Astrocyte (in vitro differentiated cells and primary cell): ENCODE results near the gene HLA-F. TPM values are rescaled to one million over a fixed set of nuclear protein-coding genes. Genes with fewer than 3 reads are reported as not detected.

Experiments used
- DNase-seq: peaks from one replicate; pipeline ENCODE4 v3.0.0-alpha.2; 2010; ENCODE audit warnings: low read depth
- FAIRE-seq: peaks from 2 replicates; lab custom pipeline; 2011; peaks lifted over from hg19 to GRCh38; lab: Jason Lieb, UNC
- H2AFZ ChIP-seq: 2 replicates; pipeline ENCODE4 v1.6.0; 2012; ENCODE audit warnings: low read depth, low read length, inconsistent platforms
- H3K27ac ChIP-seq: 2 replicates; pipeline ENCODE4 v1.5.1; 2011; ENCODE audit warnings: low read depth, low read length, inconsistent platforms
- H3K27me3 ChIP-seq: 2 replicates; pipeline ENCODE4 v1.6.0; 2011; ENCODE audit warnings: low read length, inconsistent platforms; ENCODE audit not compliant: insufficient read depth
- H3K36me3 ChIP-seq: 2 replicates; pipeline ENCODE4 v1.5.1; 2011; ENCODE audit warnings: low read length, inconsistent platforms; ENCODE audit not compliant: insufficient read depth
- H3K4me1 ChIP-seq: 2 replicates; pipeline ENCODE4 v1.5.1; 2011; ENCODE audit warnings: low read length, inconsistent platforms; ENCODE audit not compliant: insufficient read depth
- H3K4me2 ChIP-seq: 2 replicates; pipeline ENCODE4 v1.6.0; 2012; ENCODE audit warnings: low read length, inconsistent platforms
- H3K4me3 ChIP-seq: 2 replicates; pipeline ENCODE4 v1.5.1; 2011; ENCODE audit warnings: low read depth, mild to moderate bottlenecking, low read length, inconsistent platforms; ENCODE audit not compliant: insufficient read depth
- H3K79me2 ChIP-seq: 2 replicates; pipeline ENCODE4 v1.6.0; 2012; ENCODE audit warnings: mild to moderate bottlenecking, low read length, inconsistent platforms; ENCODE audit not compliant: insufficient read depth
- H3K9ac ChIP-seq: 2 replicates; pipeline ENCODE4 v1.6.0; 2012; ENCODE audit warnings: mild to moderate bottlenecking, low read length, inconsistent platforms
- H3K9me3 ChIP-seq: 2 replicates; pipeline ENCODE4 v1.5.1; 2012; ENCODE audit warnings: low read depth, mild to moderate bottlenecking, low read length, inconsistent platforms; ENCODE audit not compliant: insufficient read depth
- H4K20me1 ChIP-seq: 2 replicates; pipeline ENCODE4 v1.6.0; 2012; ENCODE audit warnings: low read length, inconsistent platforms; ENCODE audit not compliant: insufficient read depth
- H3K27ac Mint-ChIP-seq: one replicate; pipeline ENCODE4 v1.8.0; 2021; ENCODE audit warnings: mild to moderate bottlenecking, mixed read lengths; ENCODE audit not compliant: unreplicated experiment
- H3K27me3 Mint-ChIP-seq: one replicate; pipeline ENCODE4 v1.8.0; 2021; ENCODE audit warnings: low read depth, mixed read lengths; ENCODE audit not compliant: unreplicated experiment
- H3K36me3 Mint-ChIP-seq: one replicate; pipeline ENCODE4 v1.8.0; 2021; ENCODE audit warnings: low read depth, mixed read lengths; ENCODE audit not compliant: unreplicated experiment
- H3K4me1 Mint-ChIP-seq: one replicate; pipeline ENCODE4 v1.8.0; 2021; ENCODE audit warnings: low read depth, mixed read lengths; ENCODE audit not compliant: unreplicated experiment
- H3K4me3 Mint-ChIP-seq: one replicate; pipeline ENCODE4 v1.8.0; 2021; ENCODE audit warnings: mild to moderate bottlenecking, moderate library complexity, mixed read lengths; ENCODE audit not compliant: unreplicated experiment
- H3K9me3 Mint-ChIP-seq: one replicate; pipeline ENCODE4 v1.8.0; 2021; ENCODE audit warnings: mild to moderate bottlenecking, mixed read lengths; ENCODE audit not compliant: unreplicated experiment
- CTCF ChIP-seq: IDR thresholded peaks from 2 replicates; pipeline ENCODE4 v1.5.1; 2011; ENCODE audit warnings: low read depth, mild to moderate bottlenecking, inconsistent platforms, low read length, moderate library complexity; ENCODE audit not compliant: insufficient read depth
- EZH2 ChIP-seq: IDR thresholded peaks from 2 replicates; pipeline ENCODE4 v1.6.1; 2012; ENCODE audit warnings: mild to moderate bottlenecking, low read length, inconsistent platforms; ENCODE audit not compliant: insufficient read depth
- total RNA-seq: library from RNA; stranded (reverse); gene quantifications from 2 replicates; pipeline ENCODE4 v1.2.1, GENCODE V29; 2021

The HLA-F gene
- total RNA-seq, 1 donor from 2014 or later: 7.4 TPM

- DNase-seq (no peak), FAIRE-seq (no peak)
- peaks cover 2% of the 10 kb centered on the region for H3K9me3 Mint-ChIP-seq
- H3K27me3 ChIP-seq: no peaks in the 10 kb centered on the region
- no peaks in the 10 kb centered on the region for H3K4me1 Mint-ChIP-seq
- H3K4me3 ChIP-seq: no peak overlapping the region
- no peaks in the 10 kb centered on the region for H4K20me1 ChIP-seq
- H3K4me1 ChIP-seq: no peaks in the 10 kb centered on the region
- no peaks in the 10 kb centered on the region for H3K79me2 ChIP-seq
- H3K27ac Mint-ChIP-seq: no peak overlapping the region
- H3K36me3 ChIP-seq: no peaks in the 10 kb centered on the region
- H3K4me2 ChIP-seq: no peak overlapping the region
- TF ChIP-seq EZH2 (no peak), CTCF (no peak)
- H3K9me3 ChIP-seq: peaks cover 3% of the 10 kb centered on the region
- H3K4me3 Mint-ChIP-seq: no peak overlapping the region
- no peak overlapping the region for H3K27ac ChIP-seq
- H3K9ac ChIP-seq: no peak overlapping the region
- no peaks in the 10 kb centered on the region for H3K36me3 Mint-ChIP-seq
- H2AFZ ChIP-seq: no peak overlapping the region
- H3K27me3 Mint-ChIP-seq: peaks cover 4% of the 10 kb centered on the region
These were observed 26.8 kb upstream of the HLA-F start for GRCh38 chr6:29696147-29697125.

GRCh38 chr6:29702519-29703103 is 20.6 kb upstream of the HLA-F start:
- FAIRE-seq: no peak
- no peak overlapping the region for H2AFZ ChIP-seq
- Mint-ChIP-seq H3K9me3 (no peaks in the 10 kb centered on the region), H3K4me3 (no peak overlapping the region), H3K27me3 (peaks cover 46% of the 10 kb centered on the region), H3K27ac (no peak overlapping the region), H3K36me3 (no peaks in the 10 kb centered on the region), H3K4me1 (no peaks in the 10 kb centered on the region)
- no peaks in the 10 kb centered on the region for H3K79me2 ChIP-seq
- H3K36me3 ChIP-seq: no peaks in the 10 kb centered on the region
- no peaks in the 10 kb centered on the region for H3K9me3 ChIP-seq
- H3K9ac ChIP-seq: no peak overlapping the region
- H3K4me1 ChIP-seq: no peaks in the 10 kb centered on the region
- no peak overlapping the region for H3K4me3 ChIP-seq
- DNase-seq: no peak
- no peaks in the 10 kb centered on the region for H4K20me1 ChIP-seq
- peak; percentile 5 for TF ChIP-seq CTCF
- TF ChIP-seq EZH2: no peak
- H3K27ac ChIP-seq: no peak overlapping the region
- no peaks in the 10 kb centered on the region for H3K27me3 ChIP-seq
- no peak overlapping the region for H3K4me2 ChIP-seq
